Spleen (tissue), 7 donors: ENCODE measurements around the gene DRD1.
"Not testable (repeated sequence)": the region's sequence is repeated elsewhere in the genome, so short reads cannot be mapped to it uniquely, and the experiment has no call there.

ENCODE experiments used
- CTCF ChIP-seq, 11 experiments: fragments of 200-600 bp in 7 of 11; fragments of 450-650 bp in 4 of 11; sonication (generic) in 4 of 11; IDR thresholded peaks in 8 of 11; conservative IDR thresholded peaks in 3 of 11; 1 replicate in 7 of 11; 2 replicates in 4 of 11; pipeline versions ENCODE4 v1.4.0 to v1.8.0; 2016 to 2021; ENCODE audit warnings: antibody characterized with exemption in 11 of 11, inconsistent platforms in 4 of 11, mild to moderate bottlenecking in 1 of 11
- POLR2A ChIP-seq, 3 donors: fragments of 450-650 bp; IDR thresholded peaks; one replicate each; pipeline ENCODE4 v1.5.1; 2017; ENCODE audit warnings: antibody characterized with exemption in 3 of 3, mild to moderate bottlenecking in 1 of 3
- donor health status: DM: no; HTN: no; CAD: no; lungs with moderate emphysema.
- donor health status: DM: no; HTN: no; CAD: no.
- donor health status: DM: no; HTN: no; CAD: no.

DNA sequence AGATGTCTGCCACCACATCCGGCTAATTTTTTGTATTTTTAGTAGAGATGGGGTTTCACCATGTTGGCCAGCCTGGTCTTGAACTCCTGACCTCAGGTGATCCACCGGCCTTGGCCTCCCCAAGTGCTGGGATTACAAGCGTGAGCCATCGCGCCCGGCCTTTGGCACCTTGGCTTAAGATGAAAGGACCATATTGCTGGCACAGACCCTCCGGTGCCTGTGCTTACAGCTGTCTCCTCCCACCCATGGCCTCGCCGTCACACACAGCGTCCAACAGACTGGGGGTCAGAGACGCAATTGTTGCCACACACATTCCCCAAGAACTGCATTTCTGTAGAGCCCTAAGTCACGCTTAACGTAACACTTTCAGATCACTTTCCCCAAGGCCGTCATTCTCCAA lies 2.4 kb upstream of the DRD1 start:
- not testable (repeated sequence) for TF ChIP-seq CTCF (IDR thresholded peaks at IDR 0.05 in 8 of 11, conservative IDR thresholded peaks at IDR 0.05 in 3 of 11); POLR2A (IDR thresholded peaks at IDR 0.05)
